GM12878 (cell line): Measurements from ENCODE around the gene ARMC10. TPM values are rescaled to one million over a fixed set of nuclear protein-coding genes. Genes with fewer than 3 reads are reported as not detected.

Experiments used
- ATAC-seq: fragments of 200-7000 bp; cut with Tn5 transposase; 3 replicates; pipeline ENCODE4 v1.9.1; 2020; ENCODE audit warnings: mild to moderate bottlenecking, moderate library complexity
- BruUV-seq: library from RNA; stranded (reverse); fragments of 400-500 nt; replicated peaks from 2 replicates; lab custom pipeline; 2021; lab: Mats Ljungman, UMichigan
- CTCF ChIA-PET: fragments of 300-600 bp; sonication (Branson Sonifier 250); formaldehyde crosslinking; extraction: SDS; loops from one replicate; lab custom pipeline; 2021; ENCODE audit warnings: inconsistent platforms; lab: Yijun Ruan, JAX
- POLR2A ChIA-PET: fragments of 350-600 bp; formaldehyde crosslinking; extraction: SDS; loops from one replicate; lab custom pipeline; 2021; ENCODE audit warnings: inconsistent platforms; lab: Charles Lee
- RAD21 ChIA-PET: fragments of 300-600 bp; sonication (Branson Sonifier 250); formaldehyde crosslinking; loops from one replicate; lab custom pipeline; 2023; ENCODE audit warnings: antibody characterized with exemption; ENCODE audit not compliant: unreplicated experiment; lab: Charles Lee
- SMC1A ChIA-PET: fragments of 300-600 bp; sonication (Branson Sonifier 250); formaldehyde crosslinking; loops from one replicate; lab custom pipeline; 2023; ENCODE audit not compliant: unreplicated experiment, uncharacterized antibody; lab: Charles Lee
- DNase-seq: peaks from one replicate; pipeline ENCODE4 v3.0.0-alpha.2; 2011; ENCODE audit warnings: low read depth, low spot score
- FAIRE-seq: peaks from 3 replicates; lab custom pipeline; 2011; peaks lifted over from hg19 to GRCh38; lab: Jason Lieb, UNC
- H2AFZ ChIP-seq: 2 replicates; pipeline ENCODE4 v1.6.0; 2011; ENCODE audit warnings: low read depth, low read length, control low read depth; ENCODE audit not compliant: control insufficient read depth
- H3K27ac ChIP-seq: 2 replicates; pipeline ENCODE4 v1.5.1; 2011; ENCODE audit warnings: control low read depth; ENCODE audit not compliant: control insufficient read depth, insufficient read depth
- H3K27me3 ChIP-seq, 2 experiments: replicated peaks in 1 of 2; 2 replicates each; pipeline versions ENCODE4 v1.6.0 to v1.6.1; 2011; ENCODE audit warnings: low read length in 1 of 2; ENCODE audit not compliant: control insufficient read depth in 2 of 2, insufficient read depth in 2 of 2
- H3K36me3 ChIP-seq, 2 experiments: 2 replicates each; pipeline ENCODE4 v1.5.1; 2011; ENCODE audit warnings: low read length in 1 of 2; ENCODE audit not compliant: control insufficient read depth in 2 of 2, insufficient read depth in 2 of 2
- H3K4me1 ChIP-seq: 2 replicates; pipeline ENCODE4 v1.6.1; 2011; ENCODE audit warnings: mild to moderate bottlenecking, low read length, moderate library complexity, mixed read lengths; ENCODE audit not compliant: control insufficient read depth, insufficient read depth
- H3K4me2 ChIP-seq: 2 replicates; pipeline ENCODE4 v1.6.0; 2011; ENCODE audit warnings: control low read depth; ENCODE audit not compliant: control insufficient read depth, insufficient read depth
- H3K4me3 ChIP-seq: fragments of 200-600 bp; sonication (generic); 2 replicates; pipeline ENCODE4 v1.5.1; 2016
- H3K79me2 ChIP-seq: 2 replicates; pipeline ENCODE4 v1.6.0; 2011; ENCODE audit warnings: low read length; ENCODE audit not compliant: control insufficient read depth, insufficient read depth
- H3K9ac ChIP-seq: 2 replicates; pipeline ENCODE4 v1.8.0; 2011; ENCODE audit warnings: low read length, control low read depth, mixed read lengths; ENCODE audit not compliant: control insufficient read depth, insufficient read depth
- H3K9me3 ChIP-seq: replicated peaks from 3 replicates; pipeline ENCODE4 v1.5.1; 2011; ENCODE audit warnings: mild to moderate bottlenecking, low read length; ENCODE audit not compliant: control insufficient read depth, insufficient read depth
- H4K20me1 ChIP-seq: 2 replicates; pipeline ENCODE4 v1.6.0; 2011; ENCODE audit not compliant: control insufficient read depth, insufficient read depth
- BACH1 ChIP-seq: fragments of 450-650 bp; IDR thresholded peaks from 2 replicates; pipeline ENCODE4 v1.6.1; 2017; ENCODE audit warnings: mild to moderate bottlenecking, borderline replicate concordance
- MTA3 ChIP-seq: IDR thresholded peaks from 2 replicates; pipeline ENCODE4 v1.6.1; 2012; ENCODE audit warnings: low read length, inconsistent platforms, borderline replicate concordance
- MYC ChIP-seq: IDR thresholded peaks from 2 replicates; pipeline ENCODE4 v1.6.1; 2011; ENCODE audit warnings: mild to moderate bottlenecking, low read length, moderate library complexity, inconsistent platforms; ENCODE audit not compliant: insufficient read depth, insufficient replicate concordance, insufficient read length, severe bottlenecking
- NFIC ChIP-seq: IDR thresholded peaks from 2 replicates; pipeline ENCODE4 v1.6.1; 2012; ENCODE audit warnings: low read depth, mild to moderate bottlenecking, inconsistent platforms, low read length, moderate library complexity
- NR2F1 ChIP-seq: fragments of 450-650 bp; conservative IDR thresholded peaks from 2 replicates; pipeline ENCODE4 v1.6.1; 2017; ENCODE audit warnings: mild to moderate bottlenecking
- NRF1 ChIP-seq: conservative IDR thresholded peaks from 2 replicates; pipeline ENCODE4 v1.6.1; 2011; ENCODE audit warnings: mild to moderate bottlenecking, low read depth, low read length, improper control_type of control experiment
- POLR2A ChIP-seq: IDR thresholded peaks from 2 replicates; pipeline ENCODE4 v1.6.1; 2011; ENCODE audit warnings: low read depth, mild to moderate bottlenecking, low read length
- ZNF207 ChIP-seq: fragments of 450-650 bp; IDR thresholded peaks from 2 replicates; pipeline ENCODE4 v1.6.1; 2014; ENCODE audit warnings: antibody characterized with exemption, mild to moderate bottlenecking, borderline replicate concordance
- WGBS: methylation state at CpG from one replicate; pipeline ENCODE4 v1.1.6; 2016; ENCODE audit warnings: low lambda C conversion rate; ENCODE audit not compliant: insufficient replicate concordance, insufficient coverage; ENCODE audit errors: missing lambda C conversion rate; 5-methylcytosine and 5-hydroxymethylcytosine counted together
- in situ Hi-C: fragments of 300-500 bp; cut with MboI; formaldehyde crosslinking; loops from 9 replicates; pipeline ENCODE4 v1.14.3; 2018; ENCODE audit warnings: mixed read lengths
- intact Hi-C: fragments of 100-400 bp; cut with micrococcal nuclease; formaldehyde crosslinking; loops from one replicate; pipeline ENCODE4 v1.14.2; 2022; ENCODE audit not compliant: unreplicated experiment
- polyA plus RNA-seq, 11 experiments: library from polyadenylated mRNA; depleted of rRNA in 4 of 11; unstranded in 6 of 11; stranded (reverse) in 5 of 11; fragments of >200 nt; fragmentation: Nextera tagmentation in 4 of 11; fragmentation: Illumina TruSeq in 1 of 11; extraction: Ambion mirVana in 4 of 11; extraction: Trizol in 1 of 11; gene quantifications; 1 replicate in 1 of 11; 2 replicates in 10 of 11; pipeline versions ENCODE4 v1.2.1 to v1.2.3, GENCODE V29; 2011 to 2016; ENCODE audit warnings: inconsistent platforms in 2 of 11, missing spikeins in 2 of 11, low read depth in 1 of 11
- total RNA-seq, 4 experiments: library from RNA; depleted of rRNA in 3 of 4; stranded (reverse); fragments of >200 nt in 3 of 4; fragmentation: Illumina TruSeq in 1 of 4; extraction: Trizol in 1 of 4; gene quantifications; 2 replicates each; pipeline versions ENCODE4 v1.2.1 to v1.2.3, GENCODE V29; 2013 to 2021

Gene ARMC10
- total and polyA plus RNA-seq, 10 of the 15 experiments (the other 5 are each of a cell fraction or from before 2014, with no cell fraction given) = 7.0 to 38.2 (median 24.1) TPM

- Histone ChIP-seq H4K20me1 (no peaks in the 10 kb centered on the region), H3K4me1 (no peaks in the 10 kb centered on the region), H3K27me3 (no peaks in the 10 kb centered on the region), H3K79me2 (no peaks in the 10 kb centered on the region; the same call in 1 of the 2 replicates), H3K27ac (no peak overlapping the region), H3K4me2 (no peak overlapping the region), H2AFZ (no peak overlapping the region), H3K9ac (no peak overlapping the region), H3K4me3 (no peak overlapping the region), H3K36me3 (peaks cover 0 to 4% of the 10 kb centered on the region in 2 experiments; a peak in 2 of 4 replicates), H3K9me3 (no peaks in the 10 kb centered on the region)
- POLR2A ChIA-PET = interaction anchor here (0.5 kb wide), 1 partner anchor 47 kb away, joined by 3 read pairs; no protein-coding TSS in a partner anchor
- RAD21 ChIA-PET = interaction anchor here (0.8 to 1.0 kb wide), 2 partner anchors 55 to 150 kb away, joined by 5 to 6 read pairs; partner anchors contain the start of genes ARMC10 and FBXL13
- SMC1A ChIA-PET = interaction anchor here (1.2 to 1.9 kb wide), 4 partner anchors 14 to 148 kb away, joined by 3 to 7 read pairs (median 4); no protein-coding TSS in a partner anchor
- CTCF ChIA-PET = interaction anchor here (0.7 to 1.5 kb wide), 3 partner anchors 11 to 17 kb away, joined by 3 to 5 read pairs (median 5); no protein-coding TSS in a partner anchor
- peak; percentile 18 for FAIRE-seq
- whole genome bisulfite sequencing = 93% methylated on average over 6 of the region's 6 CpGs
- BruUV-seq = no TSS peak
- TF ChIP-seq ZNF207 = no peak
- TF ChIP-seq MYC = no peak
- TF ChIP-seq NFIC = no peak
- TF ChIP-seq MTA3 = no peak
- TF ChIP-seq NR2F1 = no peak
- TF ChIP-seq NRF1 = no peak
- TF ChIP-seq POLR2A = no peak
- TF ChIP-seq BACH1 = no peak
- intact Hi-C loops (no loop called here), in situ Hi-C loops (no loop called here)
- no peak for ATAC-seq
- DNase-seq = no peak
Measured at GRCh38 chr7:103129702-103130549, 55.0 kb downstream of the ARMC10 start.
